Cardiac fibroblast (primary cell): ENCODE results near the gene MYF6.
A peak's percentile ranks its signal among the peaks of the same experiment; 100 is the strongest.

Experiments used
- DNase-seq, 2 donors: peaks; one replicate each; pipeline versions ENCODE4 v3.0.0 to v3.0.0-alpha.2; 2010; ENCODE audit warnings: low read depth in 2 of 2
- H3K4me3 ChIP-seq, 2 donors: replicated peaks in 1 of 2; 1 replicate in 1 of 2; 2 replicates in 1 of 2; pipeline ENCODE4 v1.5.1; 2011; ENCODE audit warnings: low read depth in 2 of 2, low read length in 2 of 2, mild to moderate bottlenecking in 2 of 2, moderate library complexity in 1 of 2
- CTCF ChIP-seq: IDR thresholded peaks from one replicate; pipeline ENCODE4 v1.5.1; 2011; ENCODE audit warnings: low read depth, mild to moderate bottlenecking, low read length, inconsistent platforms

Gene MYF6

GRCh38 chr12:80704420-80704819 lies 3.0 kb upstream of the MYF6 start:
- no peak for DNase-seq
- TF ChIP-seq CTCF = no peak
- H3K4me3 ChIP-seq = no peak overlapping the region

GRCh38 chr12:80707830-80708258 lies 410 bp downstream of the MYF6 start:
- no peak for DNase-seq
- no peak for TF ChIP-seq CTCF
- H3K4me3 ChIP-seq = no peak overlapping the region

GRCh38 chr12:80708259-80708974 lies 983 bp downstream of the MYF6 start:
- DNase-seq = peak in 1 of 2 donors; percentile 6
- no peak for TF ChIP-seq CTCF
- peak overlapping the region in 1 of 2 donors; percentile 27 for H3K4me3 ChIP-seq

- peak overlapping the region in 1 of 2 donors; percentile 27 for H3K4me3 ChIP-seq
- peak in 1 of 2 donors; percentile 7 for DNase-seq
- TF ChIP-seq CTCF = no peak
Measured at GRCh38 chr12:80708975-80709328, 1.5 kb downstream of the MYF6 start.

GRCh38 chr12:80709811-80710726 lies 2.6 kb downstream of the MYF6 start:
- TF ChIP-seq CTCF = peak; percentile 49
- no peak overlapping the region for H3K4me3 ChIP-seq
- peak in 1 of 2 donors; percentile 18 for DNase-seq

GRCh38 chr12:80710727-80711449 lies 3.5 kb downstream of the MYF6 start:
- no peak for TF ChIP-seq CTCF
- no peak for DNase-seq
- no peak overlapping the region for H3K4me3 ChIP-seq
